HEK293 (cell line): Measurements from ENCODE around the gene TMEM240.
A peak's percentile ranks its signal among the peaks of the same experiment; 100 is the strongest.

ENCODE experiments used
- GLIS1 ChIP-seq: fragments of 450-650 bp; formaldehyde crosslinking; IDR thresholded peaks from 2 replicates; pipeline ENCODE4 v1.5.1; 2016; ENCODE audit warnings: missing biosample characterization, missing genetic modification characterization
- ZNF76 ChIP-seq: fragments of 450-650 bp; formaldehyde crosslinking; IDR thresholded peaks from 2 replicates; pipeline ENCODE4; 2016; ENCODE audit warnings: low read depth, missing biosample characterization, missing genetic modification characterization, borderline replicate concordance
- TF ChIP-seq, protein P1 (sequence below): fragments of 450-650 bp; formaldehyde crosslinking; IDR thresholded peaks from 2 replicates; pipeline ENCODE4 v1.5.1; 2016; ENCODE audit warnings: missing biosample characterization, missing genetic modification characterization
- TF ChIP-seq, protein P2 (sequence below): fragments of 450-650 bp; formaldehyde crosslinking; IDR thresholded peaks from 2 replicates; pipeline ENCODE4 v1.5.1; 2016; ENCODE audit warnings: missing biosample characterization, missing genetic modification characterization
- TF ChIP-seq, protein P3 (sequence below): fragments of 450-650 bp; formaldehyde crosslinking; IDR thresholded peaks from 2 replicates; pipeline ENCODE4 v1.5.1; 2016; ENCODE audit warnings: missing biosample characterization, missing genetic modification characterization, borderline replicate concordance
- TF ChIP-seq, protein P4 (sequence below): IDR thresholded peaks from 2 replicates; pipeline ENCODE4 v1.6.1; 2011; ENCODE audit warnings: mild to moderate bottlenecking, low read depth, low read length, borderline replicate concordance

DNA sequence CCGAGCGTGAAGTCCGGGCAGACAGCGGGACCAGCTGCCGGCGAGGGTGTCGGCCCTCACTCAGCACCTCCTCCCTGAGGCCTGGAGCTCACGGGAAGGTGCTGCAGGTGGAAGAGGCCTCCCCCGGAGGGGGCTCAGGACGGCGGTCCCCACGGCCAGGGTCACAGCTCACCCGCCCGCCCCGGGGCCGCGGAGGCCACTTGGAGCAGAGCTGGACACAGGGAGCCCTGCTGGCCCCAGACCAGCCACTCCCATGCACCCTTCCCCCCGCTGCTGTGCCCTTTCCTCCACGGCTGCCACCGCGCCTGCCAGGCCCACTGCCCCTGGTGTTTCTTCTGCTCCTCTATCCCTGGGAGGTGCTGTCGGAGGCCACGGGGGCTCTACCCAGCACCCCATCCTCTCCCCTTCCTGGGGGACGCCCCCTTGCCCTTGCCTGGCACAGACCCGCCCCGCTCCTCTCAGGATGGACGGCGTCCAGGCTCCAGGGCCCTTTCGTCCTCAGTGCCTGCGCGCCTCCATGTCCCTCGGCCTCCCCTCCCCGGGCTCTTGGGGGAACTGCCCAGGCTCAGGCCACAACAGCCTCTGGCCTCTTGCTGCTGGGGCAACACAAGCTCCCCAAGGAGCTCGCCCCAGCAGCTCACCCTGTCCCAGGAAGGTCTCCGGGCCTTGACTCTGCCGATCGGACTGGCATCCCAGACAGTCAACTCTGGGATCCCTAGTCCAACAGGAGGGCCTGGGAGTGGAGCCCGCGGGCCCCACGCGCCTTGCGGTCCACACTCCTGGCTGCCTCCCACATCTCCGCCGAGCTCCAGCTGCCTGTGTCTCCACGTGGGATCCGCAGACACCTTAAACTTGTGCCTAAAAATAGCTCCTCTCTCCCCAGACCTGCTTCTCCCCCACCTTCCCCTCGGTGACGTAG, 4.1 kb downstream of the TMEM240 start:
- TF ChIP-seq, protein P1, sequence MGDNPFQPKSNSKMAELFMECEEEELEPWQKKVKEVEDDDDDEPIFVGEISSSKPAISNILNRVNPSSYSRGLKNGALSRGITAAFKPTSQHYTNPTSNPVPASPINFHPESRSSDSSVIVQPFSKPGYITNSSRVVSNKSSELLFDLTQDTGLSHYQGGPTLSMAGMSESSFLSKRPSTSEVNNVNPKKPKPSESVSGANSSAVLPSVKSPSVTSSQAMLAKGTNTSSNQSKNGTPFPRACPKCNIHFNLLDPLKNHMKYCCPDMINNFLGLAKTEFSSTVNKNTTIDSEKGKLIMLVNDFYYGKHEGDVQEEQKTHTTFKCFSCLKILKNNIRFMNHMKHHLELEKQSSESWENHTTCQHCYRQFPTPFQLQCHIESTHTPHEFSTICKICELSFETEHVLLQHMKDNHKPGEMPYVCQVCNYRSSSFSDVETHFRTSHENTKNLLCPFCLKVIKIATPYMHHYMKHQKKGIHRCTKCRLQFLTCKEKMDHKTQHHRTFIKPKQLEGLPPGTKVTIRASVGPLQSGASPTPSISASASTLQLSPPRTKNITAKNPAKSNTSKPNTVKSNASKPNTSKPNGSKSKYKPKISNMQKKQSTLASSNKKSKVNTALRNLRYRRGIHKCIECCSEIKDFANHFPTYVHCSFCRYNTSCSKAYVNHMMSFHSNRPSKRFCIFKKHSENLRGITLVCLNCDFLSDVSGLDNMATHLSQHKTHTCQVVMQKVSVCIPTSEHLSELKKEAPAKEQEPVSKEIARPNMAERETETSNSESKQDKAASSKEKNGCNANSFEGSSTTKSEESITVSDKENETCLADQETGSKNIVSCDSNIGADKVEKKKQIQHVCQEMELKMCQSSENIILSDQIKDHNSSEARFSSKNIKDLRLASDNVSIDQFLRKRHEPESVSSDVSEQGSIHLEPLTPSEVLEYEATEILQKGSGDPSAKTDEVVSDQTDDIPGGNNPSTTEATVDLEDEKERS: no peak
- TF ChIP-seq GLIS1 (tag by site-specific recombination): peak; percentile 58
- TF ChIP-seq, protein P2, sequence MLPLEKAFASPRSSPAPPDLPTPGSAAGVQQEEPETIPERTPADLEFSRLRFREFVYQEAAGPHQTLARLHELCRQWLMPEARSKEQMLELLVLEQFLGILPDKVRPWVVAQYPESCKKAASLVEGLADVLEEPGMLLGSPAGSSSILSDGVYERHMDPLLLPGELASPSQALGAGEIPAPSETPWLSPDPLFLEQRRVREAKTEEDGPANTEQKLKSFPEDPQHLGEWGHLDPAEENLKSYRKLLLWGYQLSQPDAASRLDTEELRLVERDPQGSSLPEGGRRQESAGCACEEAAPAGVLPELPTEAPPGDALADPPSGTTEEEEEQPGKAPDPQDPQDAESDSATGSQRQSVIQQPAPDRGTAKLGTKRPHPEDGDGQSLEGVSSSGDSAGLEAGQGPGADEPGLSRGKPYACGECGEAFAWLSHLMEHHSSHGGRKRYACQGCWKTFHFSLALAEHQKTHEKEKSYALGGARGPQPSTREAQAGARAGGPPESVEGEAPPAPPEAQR (tag by site-specific recombination): no peak
- no peak for TF ChIP-seq ZNF76 (tag by site-specific recombination)
- TF ChIP-seq, protein P3, sequence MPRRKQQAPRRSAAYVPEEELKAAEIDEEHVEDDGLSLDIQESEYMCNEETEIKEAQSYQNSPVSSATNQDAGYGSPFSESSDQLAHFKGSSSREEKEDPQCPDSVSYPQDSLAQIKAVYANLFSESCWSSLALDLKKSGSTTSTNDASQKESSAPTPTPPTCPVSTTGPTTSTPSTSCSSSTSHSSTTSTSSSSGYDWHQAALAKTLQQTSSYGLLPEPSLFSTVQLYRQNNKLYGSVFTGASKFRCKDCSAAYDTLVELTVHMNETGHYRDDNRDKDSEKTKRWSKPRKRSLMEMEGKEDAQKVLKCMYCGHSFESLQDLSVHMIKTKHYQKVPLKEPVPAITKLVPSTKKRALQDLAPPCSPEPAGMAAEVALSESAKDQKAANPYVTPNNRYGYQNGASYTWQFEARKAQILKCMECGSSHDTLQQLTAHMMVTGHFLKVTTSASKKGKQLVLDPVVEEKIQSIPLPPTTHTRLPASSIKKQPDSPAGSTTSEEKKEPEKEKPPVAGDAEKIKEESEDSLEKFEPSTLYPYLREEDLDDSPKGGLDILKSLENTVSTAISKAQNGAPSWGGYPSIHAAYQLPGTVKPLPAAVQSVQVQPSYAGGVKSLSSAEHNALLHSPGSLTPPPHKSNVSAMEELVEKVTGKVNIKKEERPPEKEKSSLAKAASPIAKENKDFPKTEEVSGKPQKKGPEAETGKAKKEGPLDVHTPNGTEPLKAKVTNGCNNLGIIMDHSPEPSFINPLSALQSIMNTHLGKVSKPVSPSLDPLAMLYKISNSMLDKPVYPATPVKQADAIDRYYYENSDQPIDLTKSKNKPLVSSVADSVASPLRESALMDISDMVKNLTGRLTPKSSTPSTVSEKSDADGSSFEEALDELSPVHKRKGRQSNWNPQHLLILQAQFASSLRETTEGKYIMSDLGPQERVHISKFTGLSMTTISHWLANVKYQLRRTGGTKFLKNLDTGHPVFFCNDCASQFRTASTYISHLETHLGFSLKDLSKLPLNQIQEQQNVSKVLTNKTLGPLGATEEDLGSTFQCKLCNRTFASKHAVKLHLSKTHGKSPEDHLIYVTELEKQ: no peak
- TF ChIP-seq, protein P4, sequence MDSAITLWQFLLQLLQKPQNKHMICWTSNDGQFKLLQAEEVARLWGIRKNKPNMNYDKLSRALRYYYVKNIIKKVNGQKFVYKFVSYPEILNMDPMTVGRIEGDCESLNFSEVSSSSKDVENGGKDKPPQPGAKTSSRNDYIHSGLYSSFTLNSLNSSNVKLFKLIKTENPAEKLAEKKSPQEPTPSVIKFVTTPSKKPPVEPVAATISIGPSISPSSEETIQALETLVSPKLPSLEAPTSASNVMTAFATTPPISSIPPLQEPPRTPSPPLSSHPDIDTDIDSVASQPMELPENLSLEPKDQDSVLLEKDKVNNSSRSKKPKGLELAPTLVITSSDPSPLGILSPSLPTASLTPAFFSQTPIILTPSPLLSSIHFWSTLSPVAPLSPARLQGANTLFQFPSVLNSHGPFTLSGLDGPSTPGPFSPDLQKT: no peak
